ENCODE data around the gene PACS1. TPM values are rescaled to one million over a fixed set of nuclear protein-coding genes. Genes with fewer than 3 reads are reported as not detected.

The PACS1 gene
- total and polyA plus RNA-seq, 2 donors (not counting 1 experiment from before 2014, with no cell fraction given), result 131 to 303 TPM

GRCh38 chr11:66150725-66151124 is 80.7 kb downstream of the PACS1 start:
- Histone ChIP-seq H3K9ac (ENCODE audit: low read length) (no peak overlapping the region), H2AFZ (ENCODE audit: insufficient read depth, low read depth, low read length, poor library complexity, severe bottlenecking) (no peak overlapping the region), H4K20me1 (ENCODE audit: control insufficient read depth, insufficient read depth, low read length, poor library complexity, severe bottlenecking) (peaks cover 69% of the 10 kb centered on the region), H3K79me2 (ENCODE audit: control insufficient read depth, insufficient read depth, low read length) (peaks cover 95% of the 10 kb centered on the region), H3K4me2 (replicated peaks; ENCODE audit: low read depth, low read length, poor library complexity, severe bottlenecking) (peak overlapping the region; percentile 10), H3K9me3 (ENCODE audit: control extremely low read depth in 1 of 3, control insufficient read depth in 2 of 3, insufficient read depth in 1 of 3, low read length in 2 of 3) (peaks cover 3 to 8% (median 3%) of the 10 kb centered on the region in 3 donors), H3K4me1 (ENCODE audit: control insufficient read depth in 2 of 2, insufficient read depth in 2 of 2, low read length in 2 of 2) (peaks cover 16 to 32% of the 10 kb centered on the region in 2 donors), H3K4me3 (ENCODE audit: control extremely low read depth in 1 of 5, extremely low read depth in 1 of 5, insufficient read depth in 1 of 5, low read depth in 2 of 5, low read length in 4 of 5) (no peak overlapping the region), H3K36me3 (replicated peaks in 1 of 2; ENCODE audit: control extremely low read depth in 1 of 2, control insufficient read depth in 1 of 2, extremely low read depth in 1 of 2, insufficient read depth in 2 of 2, low read length in 1 of 2) (peaks cover 0 to 4% of the 10 kb centered on the region in 2 experiments), H3K27me3 (replicated peaks in 1 of 4; ENCODE audit: control extremely low read depth in 1 of 4, control insufficient read depth in 3 of 4, insufficient read depth in 4 of 4, low read length in 3 of 4) (no peaks in the 10 kb centered on the region), H3K27ac (ENCODE audit: low read length in 2 of 2) (peak overlapping the region in 1 of 2 donors; percentile 19)
- ChIA-PET CTCF (interaction anchor here (1.0 to 1.3 kb wide), 2 partner anchors 17 to 83 kb away, joined by 4 read pairs; no protein-coding TSS in a partner anchor), POLR2A (no interaction called here)
- H3K4me1 Mint-ChIP-seq, result peaks cover 39% of the 10 kb centered on the region
- H3K27ac Mint-ChIP-seq, result peak overlapping the region; percentile 6
- no peaks in the 10 kb centered on the region for H3K27me3 Mint-ChIP-seq
- TF ChIP-seq EZH2 (IDR thresholded peaks at IDR 0.05; ENCODE audit: borderline replicate concordance, insufficient read depth, low read depth, low read length, poor library complexity, severe bottlenecking), result no peak
- TF ChIP-seq CTCF (IDR thresholded peaks at IDR 0.05), result no peak
- H3K9me3 Mint-ChIP-seq (ENCODE audit: insufficient read depth), result no peaks in the 10 kb centered on the region
- intact Hi-C loops (cut with micrococcal nuclease), result no loop called here
- no peak overlapping the region for H3K4me3 Mint-ChIP-seq
- DNase-seq, result no peak
- no peak for ATAC-seq (ENCODE audit: low read depth)

GRCh38 chr11:66151273-66151672 is 81.2 kb downstream of the PACS1 start:
- POLR2A ChIA-PET, result no interaction called here
- no peak for ATAC-seq (ENCODE audit: low read depth)
- peaks cover 15 to 26% of the 10 kb centered on the region in 2 donors for H3K4me1 ChIP-seq (ENCODE audit: control insufficient read depth in 2 of 2, insufficient read depth in 2 of 2, low read length in 2 of 2)

More at GRCh38 chr11:66151273-66151672, 81.2 kb downstream of the PACS1 start:
- Histone ChIP-seq H2AFZ (ENCODE audit: insufficient read depth, low read depth, low read length, poor library complexity, severe bottlenecking) (no peak overlapping the region), H3K9me3 (ENCODE audit: control extremely low read depth in 1 of 3, control insufficient read depth in 2 of 3, insufficient read depth in 1 of 3, low read length in 2 of 3) (peaks cover 3 to 8% (median 3%) of the 10 kb centered on the region in 3 donors), H3K27me3 (replicated peaks in 1 of 4; ENCODE audit: control extremely low read depth in 1 of 4, control insufficient read depth in 3 of 4, insufficient read depth in 4 of 4, low read length in 3 of 4) (no peaks in the 10 kb centered on the region), H3K9ac (ENCODE audit: low read length) (no peak overlapping the region), H3K4me2 (replicated peaks; ENCODE audit: low read depth, low read length, poor library complexity, severe bottlenecking) (peak overlapping the region; percentile 10), H4K20me1 (ENCODE audit: control insufficient read depth, insufficient read depth, low read length, poor library complexity, severe bottlenecking) (peaks cover 67% of the 10 kb centered on the region), H3K36me3 (replicated peaks in 1 of 2; ENCODE audit: control extremely low read depth in 1 of 2, control insufficient read depth in 1 of 2, extremely low read depth in 1 of 2, insufficient read depth in 2 of 2, low read length in 1 of 2) (peaks cover 0 to 4% of the 10 kb centered on the region in 2 experiments), H3K27ac (ENCODE audit: low read length in 2 of 2) (no peak overlapping the region), H3K4me3 (ENCODE audit: control extremely low read depth in 1 of 5, extremely low read depth in 1 of 5, insufficient read depth in 1 of 5, low read depth in 2 of 5, low read length in 4 of 5) (no peak overlapping the region), H3K79me2 (ENCODE audit: control insufficient read depth, insufficient read depth, low read length) (peaks cover 93% of the 10 kb centered on the region)
- no peak overlapping the region for H3K27ac Mint-ChIP-seq
- no peak for DNase-seq
- intact Hi-C loops (cut with micrococcal nuclease), result no loop called here
- no peak overlapping the region for H3K4me3 Mint-ChIP-seq
- no peaks in the 10 kb centered on the region for H3K27me3 Mint-ChIP-seq
- no peak for TF ChIP-seq CTCF (IDR thresholded peaks at IDR 0.05)
- TF ChIP-seq EZH2 (IDR thresholded peaks at IDR 0.05; ENCODE audit: borderline replicate concordance, insufficient read depth, low read depth, low read length, poor library complexity, severe bottlenecking), result no peak
- no peaks in the 10 kb centered on the region for H3K9me3 Mint-ChIP-seq (ENCODE audit: insufficient read depth)
- peaks cover 35% of the 10 kb centered on the region for H3K4me1 Mint-ChIP-seq
- WGBS (ENCODE audit: insufficient coverage), result 100% methylated on average over 1 of the region's 4 CpGs
- CTCF ChIA-PET, result interaction anchor here (1.3 kb wide), 1 partner anchor 17 kb away, joined by 4 read pairs; no protein-coding TSS in a partner anchor
